ENCODE measurements around the gene PTGDS.

Gene PTGDS

DNA sequence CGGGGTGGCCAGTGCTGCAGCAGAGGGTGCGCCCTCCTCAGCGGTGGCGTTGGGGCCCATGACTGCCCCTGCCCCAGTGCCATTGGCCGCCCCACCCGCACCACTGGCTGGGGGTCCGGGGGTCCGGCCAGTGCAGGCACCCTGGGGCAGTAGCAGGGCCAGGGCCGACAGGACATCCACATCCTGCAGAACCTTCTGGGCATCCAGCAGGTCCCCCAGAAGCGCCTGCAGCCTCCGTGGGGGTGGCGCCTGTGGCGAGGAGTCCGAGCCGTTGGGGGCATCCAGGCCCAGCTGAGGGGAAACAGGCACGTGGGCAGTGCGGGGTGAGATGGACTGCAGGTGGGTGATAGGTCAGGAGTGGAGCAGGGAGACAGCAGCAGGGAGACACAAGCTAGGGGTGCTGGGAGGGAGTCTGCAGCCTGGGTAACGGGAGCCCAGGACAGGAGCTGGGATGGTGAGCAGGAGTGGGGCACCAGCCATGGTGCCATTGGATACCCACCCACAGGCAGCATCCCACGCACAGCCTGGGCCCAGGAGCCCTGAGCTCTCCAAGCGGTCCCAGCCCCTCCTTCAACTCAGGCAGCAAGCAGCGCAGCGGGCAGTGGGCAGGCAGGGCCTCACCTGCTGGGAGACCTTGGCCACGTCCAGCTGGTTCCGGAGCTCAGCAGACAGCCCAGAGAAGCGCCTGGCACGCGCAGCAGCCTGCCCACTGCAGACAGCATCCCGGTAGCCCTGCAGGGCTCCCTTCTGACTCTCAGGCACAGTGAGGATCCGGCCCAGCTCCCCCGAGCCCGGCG lies 43.7 kb downstream of the PTGDS start:
- DNase-seq (ENCODE audit: low read depth) = no peak
- TF ChIP-seq, protein P1, sequence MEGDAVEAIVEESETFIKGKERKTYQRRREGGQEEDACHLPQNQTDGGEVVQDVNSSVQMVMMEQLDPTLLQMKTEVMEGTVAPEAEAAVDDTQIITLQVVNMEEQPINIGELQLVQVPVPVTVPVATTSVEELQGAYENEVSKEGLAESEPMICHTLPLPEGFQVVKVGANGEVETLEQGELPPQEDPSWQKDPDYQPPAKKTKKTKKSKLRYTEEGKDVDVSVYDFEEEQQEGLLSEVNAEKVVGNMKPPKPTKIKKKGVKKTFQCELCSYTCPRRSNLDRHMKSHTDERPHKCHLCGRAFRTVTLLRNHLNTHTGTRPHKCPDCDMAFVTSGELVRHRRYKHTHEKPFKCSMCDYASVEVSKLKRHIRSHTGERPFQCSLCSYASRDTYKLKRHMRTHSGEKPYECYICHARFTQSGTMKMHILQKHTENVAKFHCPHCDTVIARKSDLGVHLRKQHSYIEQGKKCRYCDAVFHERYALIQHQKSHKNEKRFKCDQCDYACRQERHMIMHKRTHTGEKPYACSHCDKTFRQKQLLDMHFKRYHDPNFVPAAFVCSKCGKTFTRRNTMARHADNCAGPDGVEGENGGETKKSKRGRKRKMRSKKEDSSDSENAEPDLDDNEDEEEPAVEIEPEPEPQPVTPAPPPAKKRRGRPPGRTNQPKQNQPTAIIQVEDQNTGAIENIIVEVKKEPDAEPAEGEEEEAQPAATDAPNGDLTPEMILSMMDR (conservative IDR thresholded peaks at IDR 0.05; ENCODE audit: low read depth, low read length) = no peak
- H3K4me3 ChIP-seq (ENCODE audit: low read length) = no peak overlapping the region

- TF ChIP-seq, protein P1 (conservative IDR thresholded peaks at IDR 0.05; ENCODE audit: low read depth, low read length) = no peak
- no peak for DNase-seq (ENCODE audit: low read depth)
- H3K4me3 ChIP-seq (ENCODE audit: low read length) = no peak overlapping the region
Measured at GRCh38 chr9:137021568-137021978, 44.3 kb downstream of the PTGDS start.

DNA sequence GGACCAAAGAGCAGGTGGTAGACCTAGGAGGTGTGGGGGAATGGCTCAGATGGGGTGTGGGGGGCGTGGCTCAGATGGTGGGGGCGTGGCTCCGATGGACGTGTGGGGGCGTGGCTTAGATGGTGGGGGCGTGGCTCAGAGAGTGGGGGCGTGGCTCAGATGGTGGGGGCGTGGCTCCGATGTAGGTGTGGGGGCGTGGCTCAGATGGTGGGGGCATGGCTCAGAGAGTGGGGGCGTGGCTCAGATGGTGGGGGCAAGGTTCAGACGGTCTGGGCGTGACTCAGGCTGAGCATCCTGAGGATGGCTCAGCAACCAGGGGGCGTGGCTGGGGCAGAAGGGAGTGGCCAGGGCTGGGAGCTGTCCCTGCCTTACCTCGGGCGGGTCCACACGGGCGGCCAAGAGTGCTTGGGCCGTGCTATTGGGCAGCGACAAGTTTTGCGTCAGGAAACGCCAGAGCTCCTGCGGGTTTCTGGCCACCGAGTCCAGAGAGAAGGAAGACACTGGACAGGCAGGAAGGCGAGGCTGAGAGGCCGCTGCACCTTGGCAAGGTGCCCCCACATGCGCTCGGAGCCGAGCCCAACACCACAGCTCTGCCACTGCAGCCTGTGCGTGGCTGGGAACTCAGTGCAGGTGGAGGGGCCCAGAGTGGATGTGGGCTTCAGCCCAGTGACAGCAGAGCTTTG lies 44.8 kb downstream of the PTGDS start:
- no peak for DNase-seq (ENCODE audit: low read depth)
- TF ChIP-seq, protein P1 (conservative IDR thresholded peaks at IDR 0.05; ENCODE audit: low read depth, low read length) = no peak
- no peak overlapping the region for H3K4me3 ChIP-seq (ENCODE audit: low read length)

DNA sequence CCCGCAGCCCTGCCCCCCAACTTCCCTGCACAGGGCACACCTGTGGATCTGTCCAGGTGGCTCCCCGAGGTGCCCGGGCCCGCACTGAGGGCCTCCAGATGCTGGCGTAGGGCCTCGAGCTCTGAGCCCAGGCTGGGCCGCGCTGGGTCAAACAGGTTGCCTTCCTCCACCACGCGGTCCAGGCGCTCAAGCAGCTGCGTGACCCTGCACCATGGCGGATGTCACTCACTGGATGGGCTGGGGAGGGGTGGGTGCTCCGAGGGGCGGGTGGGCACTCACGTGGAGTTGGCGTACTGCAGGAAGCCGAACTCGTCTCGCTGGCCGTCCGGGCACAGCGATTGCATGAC lies 45.3 kb downstream of the PTGDS start:
- TF ChIP-seq, protein P1 (conservative IDR thresholded peaks at IDR 0.05; ENCODE audit: low read depth, low read length) = no peak
- no peak for DNase-seq (ENCODE audit: low read depth)
- H3K4me3 ChIP-seq (ENCODE audit: low read length) = no peak overlapping the region

- TF ChIP-seq, protein P1 (conservative IDR thresholded peaks at IDR 0.05; ENCODE audit: low read depth, low read length) = no peak
- no peak overlapping the region for H3K4me3 ChIP-seq (ENCODE audit: low read length)
- no peak for DNase-seq (ENCODE audit: low read depth)
Measured at GRCh38 chr9:137023157-137023556, 45.9 kb downstream of the PTGDS start.

DNA sequence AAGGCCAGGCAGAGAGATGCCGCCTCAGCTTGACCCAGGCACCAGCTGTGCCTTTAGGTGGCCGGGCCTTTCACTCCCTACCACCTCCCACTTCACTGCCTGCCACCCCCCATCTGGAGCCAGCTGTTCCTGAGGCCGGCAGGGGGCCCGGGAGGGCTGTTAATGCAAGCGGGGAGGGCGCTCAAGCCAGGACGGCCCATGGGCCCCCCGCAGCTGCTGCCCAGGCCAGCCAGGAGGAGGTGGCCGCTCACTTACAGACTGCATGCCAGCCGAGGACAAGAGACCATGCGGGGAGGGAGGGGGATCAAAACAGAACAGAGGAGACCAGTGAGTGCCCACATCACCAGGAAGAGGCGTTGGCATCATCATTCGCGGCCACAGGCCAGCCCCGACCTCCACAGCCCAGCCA lies 46.3 kb downstream of the PTGDS start:
- no peak overlapping the region for H3K4me3 ChIP-seq (ENCODE audit: low read length)
- no peak for DNase-seq (ENCODE audit: low read depth)
- TF ChIP-seq, protein P1 (conservative IDR thresholded peaks at IDR 0.05; ENCODE audit: low read depth, low read length) = no peak

GRCh38 chr9:137025517-137025966 lies 48.2 kb downstream of the PTGDS start:
- H3K4me3 ChIP-seq (ENCODE audit: low read length) = no peak overlapping the region
- DNase-seq (ENCODE audit: low read depth) = peak; percentile 78

More at GRCh38 chr9:137025517-137025966, 48.2 kb downstream of the PTGDS start:
- TF ChIP-seq, protein P1 (conservative IDR thresholded peaks at IDR 0.05; ENCODE audit: low read depth, low read length) = no peak

Measured in retinal pigment epithelial cell (primary cell).